IMR-90 (cell line): ENCODE data around the gene ARPC1A. TPM values are rescaled to one million over a fixed set of nuclear protein-coding genes. Genes with fewer than 3 reads are reported as not detected.

Source experiments
- ATAC-seq: fragments of 200-7000 bp; cut with Tn5 transposase; 2 replicates; pipeline ENCODE4 v1.9.1; 2020; ENCODE audit warnings: low read depth, mild to moderate bottlenecking, moderate library complexity
- BruUV-seq: library from RNA; stranded (reverse); fragments of 400-500 nt; replicated peaks from 2 replicates; lab custom pipeline; 2021; lab: Mats Ljungman, UMichigan
- CTCF ChIA-PET: fragments of 300-600 bp; formaldehyde crosslinking; extraction: SDS; loops from one replicate; lab custom pipeline; 2021; ENCODE audit warnings: antibody characterized with exemption; lab: Yijun Ruan, JAX
- POLR2A ChIA-PET: fragments of 300-600 bp; sonication (Branson Sonifier 250); formaldehyde crosslinking; loops from one replicate; lab custom pipeline; 2022; ENCODE audit warnings: antibody characterized with exemption; ENCODE audit not compliant: unreplicated experiment; lab: Charles Lee
- DNase-seq: peaks from one replicate; pipeline ENCODE4 v3.0.0; 2013
- H2AFZ ChIP-seq: replicated peaks from 2 replicates; pipeline ENCODE3; 2013; ENCODE audit warnings: low read length, mild to moderate bottlenecking; ENCODE audit not compliant: poor library complexity
- H2AK5ac ChIP-seq: 2 replicates; pipeline ENCODE4 v1.6.1; 2013; ENCODE audit warnings: low read depth, low read length, inconsistent platforms
- H2AK9ac ChIP-seq: replicated peaks from 2 replicates; pipeline ENCODE3; 2013; ENCODE audit warnings: mild to moderate bottlenecking, low read depth, low read length, moderate library complexity; ENCODE audit not compliant: poor library complexity
- H2BK120ac ChIP-seq: 2 replicates; pipeline ENCODE4 v1.6.1; 2013; ENCODE audit warnings: low read depth, low read length, inconsistent platforms
- H2BK15ac ChIP-seq: 3 replicates; pipeline ENCODE4 v1.6.1; 2013; ENCODE audit warnings: low read depth, low read length, inconsistent platforms
- H2BK20ac ChIP-seq: 2 replicates; pipeline ENCODE4 v1.6.1; 2013; ENCODE audit warnings: low read depth, mild to moderate bottlenecking, inconsistent platforms, low read length, moderate library complexity
- H2BK5ac ChIP-seq: 2 replicates; pipeline ENCODE4 v1.6.1; 2013; ENCODE audit warnings: mild to moderate bottlenecking, low read depth, low read length, inconsistent platforms; ENCODE audit not compliant: poor library complexity, severe bottlenecking
- H3K14ac ChIP-seq: replicated peaks from 2 replicates; pipeline ENCODE4 v1.6.1; 2013; ENCODE audit warnings: low read depth, low read length, inconsistent platforms
- H3K18ac ChIP-seq: 2 replicates; pipeline ENCODE4 v1.6.1; 2013; ENCODE audit warnings: low read depth, low read length, control low read depth
- H3K23ac ChIP-seq: 2 replicates; pipeline ENCODE4 v1.6.1; 2013; ENCODE audit warnings: low read depth, low read length, inconsistent platforms
- H3K27ac ChIP-seq: 2 replicates; pipeline ENCODE4 v1.5.1; 2013; ENCODE audit warnings: mild to moderate bottlenecking, control low read depth, low read length; ENCODE audit not compliant: insufficient read depth
- H3K27me3 ChIP-seq: 2 replicates; pipeline ENCODE4 v1.6.1; 2013; ENCODE audit warnings: low read length; ENCODE audit not compliant: control insufficient read depth, insufficient read depth
- H3K36me3 ChIP-seq: 2 replicates; pipeline ENCODE4 v1.6.1; 2013; ENCODE audit warnings: low read length, mixed read lengths; ENCODE audit not compliant: control insufficient read depth, insufficient read depth
- H3K4ac ChIP-seq: 2 replicates; pipeline ENCODE4 v1.6.1; 2013; ENCODE audit warnings: low read depth, low read length, inconsistent platforms
- H3K4me1 ChIP-seq: 2 replicates; pipeline ENCODE4 v1.6.1; 2013; ENCODE audit warnings: low read length, mixed read lengths; ENCODE audit not compliant: control insufficient read depth, insufficient read depth
- H3K4me2 ChIP-seq: 2 replicates; pipeline ENCODE4 v1.6.1; 2013; ENCODE audit warnings: low read depth, mild to moderate bottlenecking, control low read depth, low read length, moderate library complexity
- H3K4me3 ChIP-seq: 2 replicates; pipeline ENCODE4 v1.5.1; 2013; ENCODE audit warnings: low read depth, mild to moderate bottlenecking, control low read depth, low read length, moderate library complexity; ENCODE audit not compliant: insufficient read depth
- H3K56ac ChIP-seq: 2 replicates; pipeline ENCODE4 v1.6.1; 2013; ENCODE audit warnings: low read length, inconsistent platforms; ENCODE audit not compliant: insufficient read depth; ENCODE audit errors: extremely low read depth
- H3K79me1 ChIP-seq, 2 experiments: 2 replicates each; pipeline ENCODE4 v1.6.1; 2013; ENCODE audit warnings: low read length in 2 of 2, inconsistent platforms in 1 of 2, low read depth in 1 of 2
- H3K9ac ChIP-seq: 2 replicates; pipeline ENCODE4 v1.6.1; 2013; ENCODE audit warnings: low read depth, low read length, control low read depth
- H3K9me1 ChIP-seq: 2 replicates; pipeline ENCODE4 v1.6.1; 2013; ENCODE audit warnings: low read length, inconsistent platforms; ENCODE audit not compliant: insufficient read depth
- H3K9me3 ChIP-seq: 2 replicates; pipeline ENCODE4 v1.6.1; 2013; ENCODE audit warnings: low read length; ENCODE audit not compliant: control insufficient read depth, insufficient read depth
- H4K20me1 ChIP-seq: 2 replicates; pipeline ENCODE4 v1.6.1; 2013; ENCODE audit warnings: low read length, inconsistent platforms; ENCODE audit not compliant: insufficient read depth
- H4K5ac ChIP-seq: 2 replicates; pipeline ENCODE4 v1.6.1; 2013; ENCODE audit warnings: mild to moderate bottlenecking, low read depth, low read length, control low read depth
- H4K8ac ChIP-seq, 2 experiments: 2 replicates each; pipeline ENCODE4 v1.6.1; 2013; ENCODE audit warnings: low read depth in 2 of 2, low read length in 2 of 2, control low read depth in 1 of 2, inconsistent platforms in 1 of 2
- H4K91ac ChIP-seq: 2 replicates; pipeline ENCODE4 v1.6.1; 2013; ENCODE audit warnings: low read depth, low read length, inconsistent platforms; ENCODE audit not compliant: insufficient read depth
- CEBPB ChIP-seq: IDR thresholded peaks from 2 replicates; pipeline ENCODE4 v1.6.1; 2012; ENCODE audit warnings: low read depth, low read length, improper control_type of control experiment
- CHD1 ChIP-seq: IDR thresholded peaks from 2 replicates; pipeline ENCODE4 v1.6.1; 2012; ENCODE audit warnings: low read depth, low read length, improper control_type of control experiment
- CTCF ChIP-seq: conservative IDR thresholded peaks from 2 replicates; pipeline ENCODE4 v1.5.1; 2012; ENCODE audit warnings: mild to moderate bottlenecking, low read depth, low read length, improper control_type of control experiment
- ELK1 ChIP-seq: fragments of 150-350 bp; IDR thresholded peaks from 2 replicates; pipeline ENCODE4 v1.6.1; 2016; ENCODE audit warnings: low read depth, mild to moderate bottlenecking, low read length, moderate library complexity, borderline replicate concordance
- FOS ChIP-seq: fragments of 150-350 bp; IDR thresholded peaks from 2 replicates; pipeline ENCODE4 v1.6.1; 2016; ENCODE audit warnings: low read depth, low read length
- MAFK ChIP-seq: IDR thresholded peaks from 2 replicates; pipeline ENCODE4 v1.6.1; 2012; ENCODE audit warnings: low read depth, low read length, improper control_type of control experiment
- NFE2L2 ChIP-seq: fragments of 150-350 bp; IDR thresholded peaks from 2 replicates; pipeline ENCODE4 v1.6.1; 2016; ENCODE audit warnings: low read depth, mild to moderate bottlenecking, low read length
- POLR2A ChIP-seq: IDR thresholded peaks from 2 replicates; pipeline ENCODE4 v1.6.1; 2012; ENCODE audit warnings: mild to moderate bottlenecking, low read depth, low read length
- RCOR1 ChIP-seq: IDR thresholded peaks from 2 replicates; pipeline ENCODE4 v1.6.1; 2012; ENCODE audit warnings: mild to moderate bottlenecking, low read length, improper control_type of control experiment; ENCODE audit not compliant: insufficient replicate concordance
- RFX5 ChIP-seq: IDR thresholded peaks from 2 replicates; pipeline ENCODE4 v1.8.0; 2012; ENCODE audit warnings: low read depth, mild to moderate bottlenecking, low read length, moderate library complexity
- WGBS, 2 experiments: methylation state at CpG; one replicate each; pipeline versions ENCODE4 v1.1.5 to v1.1.7; 2013; ENCODE audit warnings: missing lambda C conversion rate in 2 of 2; ENCODE audit not compliant: insufficient read length in 1 of 2; ENCODE audit errors: extremely low coverage in 2 of 2; 5-methylcytosine and 5-hydroxymethylcytosine counted together
- dilution Hi-C: fragments of 300-500 bp; cut with HindIII; formaldehyde crosslinking; loops from one replicate; pipeline ENCODE4 v1.14.3; 2018; ENCODE audit warnings: low sequenced_read_pairs; ENCODE audit not compliant: unreplicated experiment
- in situ Hi-C: fragments of 300-500 bp; cut with MboI; formaldehyde crosslinking; loops from 3 replicates; pipeline ENCODE4 v1.14.3; 2019; ENCODE audit warnings: low sequenced_read_pairs, inconsistent platforms, mixed read lengths
- intact Hi-C: fragments of 100-400 bp; cut with micrococcal nuclease; formaldehyde crosslinking; loops from 2 replicates; pipeline ENCODE4 v1.10.0; 2022
- polyA plus RNA-seq, 3 experiments: library from polyadenylated mRNA; depleted of rRNA; stranded (reverse); fragments of >200 nt; gene quantifications; 2 replicates each; pipeline ENCODE4 v1.2.3, GENCODE V29; 2012; ENCODE audit warnings: low replicate concordance in 1 of 3
- total RNA-seq: library from RNA; depleted of rRNA; stranded (reverse); fragments of >200 nt; gene quantifications from 2 replicates; pipeline ENCODE4 v1.2.3, GENCODE V29; 2012

ARPC1A gene
- total and polyA plus RNA-seq, 2 of the 4 experiments (the other 2 are of a cell fraction): 253 to 327 TPM

- Histone ChIP-seq H4K8ac (no peak overlapping the region), H2BK5ac (no peak overlapping the region), H4K91ac (no peak overlapping the region), H3K4ac (no peak overlapping the region), H3K9me1 (peaks cover 2% of the 10 kb centered on the region; the same call in 1 of the 2 replicates), H2BK120ac (no peak overlapping the region), H4K20me1 (no peaks in the 10 kb centered on the region), H3K4me1 (no peaks in the 10 kb centered on the region), H3K27me3 (no peaks in the 10 kb centered on the region), H2AFZ (no peak overlapping the region), H2AK5ac (peak overlapping the region; percentile 78), H4K5ac (no peak overlapping the region), H3K79me1 (no peaks in the 10 kb centered on the region), H3K56ac (no peak overlapping the region), H2BK15ac (no peak overlapping the region), H3K27ac (no peak overlapping the region), H2AK9ac (no peak overlapping the region), H3K23ac (no peak overlapping the region), H3K14ac (no peak overlapping the region), H3K18ac (no peak overlapping the region), H3K9ac (no peak overlapping the region), H3K9me3 (peaks cover 7% of the 10 kb centered on the region), H3K4me3 (no peak overlapping the region), H3K36me3 (no peaks in the 10 kb centered on the region), H3K4me2 (no peak overlapping the region), H2BK20ac (no peak overlapping the region)
- WGBS, 2 experiments: 80% methylated on average over 1 of the region's 9 CpGs; no CpG with 5 or more reads in 1 of the 2 experiments
- ChIA-PET CTCF (interaction anchor here (1.1 to 1.8 kb wide), 2 partner anchors 174 to 271 kb away, joined by 3 to 6 read pairs; no protein-coding TSS in a partner anchor), POLR2A (no interaction called here)
- peak; percentile 42 for ATAC-seq
- dilution Hi-C loops (no loop called here), in situ Hi-C loops (no loop called here), intact Hi-C loops (no loop called here)
- DNase-seq: no peak
- BruUV-seq: no TSS peak
- TF ChIP-seq NFE2L2 (no peak), ELK1 (no peak), FOS (no peak), RCOR1 (no peak), CTCF (no peak), RFX5 (no peak), POLR2A (no peak), CHD1 (no peak), MAFK (no peak), CEBPB (no peak)
Measured at GRCh38 chr7:99311702-99312101, 14.0 kb upstream of the ARPC1A start.
